Measurements from ENCODE around the gene RTP5.

DNA sequence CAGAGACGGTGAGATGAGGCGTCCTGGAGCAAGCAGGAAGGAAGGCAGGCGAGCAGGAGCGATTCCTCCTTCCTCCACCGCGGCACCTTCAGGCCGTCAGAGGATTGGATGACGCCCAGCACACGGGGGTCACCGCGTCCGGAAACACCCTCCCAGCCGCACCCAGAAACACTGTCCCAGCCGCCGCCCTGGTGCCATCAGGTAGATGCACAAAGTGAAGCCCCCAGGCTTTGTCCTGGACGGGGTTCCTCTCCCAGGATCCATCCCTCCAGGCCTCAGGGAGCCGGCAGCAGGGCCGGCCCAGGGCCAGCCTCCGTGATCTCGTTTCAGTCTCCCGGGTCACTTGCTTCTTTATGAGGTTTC lies 31.5 kb downstream of the RTP5 start:
- no peak for TF ChIP-seq POLR2AphosphoS5 (IDR thresholded peaks at IDR 0.05; ENCODE audit: low read depth, low read length)
- TF ChIP-seq, protein P1, sequence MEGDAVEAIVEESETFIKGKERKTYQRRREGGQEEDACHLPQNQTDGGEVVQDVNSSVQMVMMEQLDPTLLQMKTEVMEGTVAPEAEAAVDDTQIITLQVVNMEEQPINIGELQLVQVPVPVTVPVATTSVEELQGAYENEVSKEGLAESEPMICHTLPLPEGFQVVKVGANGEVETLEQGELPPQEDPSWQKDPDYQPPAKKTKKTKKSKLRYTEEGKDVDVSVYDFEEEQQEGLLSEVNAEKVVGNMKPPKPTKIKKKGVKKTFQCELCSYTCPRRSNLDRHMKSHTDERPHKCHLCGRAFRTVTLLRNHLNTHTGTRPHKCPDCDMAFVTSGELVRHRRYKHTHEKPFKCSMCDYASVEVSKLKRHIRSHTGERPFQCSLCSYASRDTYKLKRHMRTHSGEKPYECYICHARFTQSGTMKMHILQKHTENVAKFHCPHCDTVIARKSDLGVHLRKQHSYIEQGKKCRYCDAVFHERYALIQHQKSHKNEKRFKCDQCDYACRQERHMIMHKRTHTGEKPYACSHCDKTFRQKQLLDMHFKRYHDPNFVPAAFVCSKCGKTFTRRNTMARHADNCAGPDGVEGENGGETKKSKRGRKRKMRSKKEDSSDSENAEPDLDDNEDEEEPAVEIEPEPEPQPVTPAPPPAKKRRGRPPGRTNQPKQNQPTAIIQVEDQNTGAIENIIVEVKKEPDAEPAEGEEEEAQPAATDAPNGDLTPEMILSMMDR (IDR thresholded peaks at IDR 0.05 in 2 of 3, conservative IDR thresholded peaks at IDR 0.05 in 1 of 3; ENCODE audit: borderline replicate concordance in 1 of 3, insufficient read depth in 1 of 3, low read depth in 2 of 3, low read length in 2 of 3): no peak
- no peak for TF ChIP-seq YY1 (IDR thresholded peaks at IDR 0.05; ENCODE audit: extremely low read depth, insufficient replicate concordance, low read depth, low read length)
- no peak for TF ChIP-seq ZNF274 (IDR thresholded peaks at IDR 0.05; ENCODE audit: low read depth, low read length)
- TF ChIP-seq POLR2A (IDR thresholded peaks at IDR 0.05; ENCODE audit: borderline replicate concordance, extremely low read depth, insufficient read depth, insufficient read length): no peak
- TF ChIP-seq EZH2phosphoT487 (IDR thresholded peaks at IDR 0.05; ENCODE audit: borderline replicate concordance): no peak
- no peak for TF ChIP-seq SP1 (IDR thresholded peaks at IDR 0.05; ENCODE audit: low read depth)
- TF ChIP-seq RAD21 (IDR thresholded peaks at IDR 0.05; ENCODE audit: low read depth): no peak
- TF ChIP-seq CEBPB (IDR thresholded peaks at IDR 0.05; ENCODE audit: low read depth): no peak
- TF ChIP-seq EGR1 (IDR thresholded peaks at IDR 0.05; ENCODE audit: low read depth): no peak

Measured in HCT116 (cell line).